HepG2 (cell line): Measurements from ENCODE around the gene PIK3CG. TPM values are rescaled to one million over a fixed set of nuclear protein-coding genes. Genes with fewer than 3 reads are reported as not detected.

Source experiments
- BCLAF1 ChIP-seq: fragments of 450-650 bp; IDR thresholded peaks from 2 replicates; pipeline ENCODE4 v1.6.1; 2017; ENCODE audit warnings: mild to moderate bottlenecking
- CAMTA2 ChIP-seq: sonication (generic); formaldehyde crosslinking; IDR thresholded peaks from 2 replicates; pipeline ENCODE4 v1.4.0; 2020; ENCODE audit warnings: mild to moderate bottlenecking, missing genetic modification reagents, borderline replicate concordance
- KDM3A ChIP-seq: IDR thresholded peaks from 2 replicates; pipeline ENCODE4 v1.6.1; 2018; ENCODE audit warnings: low read depth, missing compliant biosample characterization
- MAFK ChIP-seq, 2 experiments: IDR thresholded peaks in 1 of 2; conservative IDR thresholded peaks in 1 of 2; 2 replicates each; pipeline ENCODE4 v1.6.1; 2011; ENCODE audit warnings: improper control_type of control experiment in 2 of 2, low read length in 2 of 2
- RBM22 ChIP-seq: fragments of 200-400 bp; formaldehyde crosslinking; optimal IDR thresholded peaks from 2 replicates; pipeline ENCODE3; 2017; ENCODE audit warnings: mild to moderate bottlenecking, low read length, moderate library complexity
- RFXAP ChIP-seq: sonication (generic); formaldehyde crosslinking; IDR thresholded peaks from 2 replicates; pipeline ENCODE4 v1.4.0; 2020; ENCODE audit warnings: missing genetic modification reagents, borderline replicate concordance
- SOX5 ChIP-seq: IDR thresholded peaks from 2 replicates; pipeline ENCODE4 v1.6.1; 2016; ENCODE audit warnings: borderline replicate concordance
- ZC3H4 ChIP-seq: sonication (generic); formaldehyde crosslinking; IDR thresholded peaks from 2 replicates; pipeline ENCODE4 v1.4.0; 2020; ENCODE audit warnings: missing genetic modification reagents, borderline replicate concordance
- ZFP1 ChIP-seq: IDR thresholded peaks from 2 replicates; pipeline ENCODE4 v1.6.1; 2016
- polyA plus RNA-seq, 8 experiments: library from polyadenylated mRNA; depleted of rRNA in 3 of 8; stranded (reverse) in 7 of 8; unstranded in 1 of 8; fragments of >200 nt; fragmentation: Illumina TruSeq in 4 of 8; extraction: Trizol in 4 of 8; gene quantifications; 2 replicates each; pipeline versions ENCODE4 v1.2.1 to v1.2.3, GENCODE V29; 2011 to 2016; ENCODE audit warnings: low read depth in 4 of 8, missing spikeins in 1 of 8, mixed read lengths in 1 of 8; ENCODE audit not compliant: insufficient read depth in 1 of 8
- total RNA-seq, 5 experiments: library from RNA; depleted of rRNA; stranded (reverse); fragments of >200 nt; fragmentation: Illumina TruSeq; extraction: Trizol; gene quantifications; 2 replicates each; pipeline ENCODE4 v1.2.3, GENCODE V29; 2016; ENCODE audit warnings: low read depth in 1 of 5
- TF ChIP-seq, protein P1 (sequence below): sonication (generic); formaldehyde crosslinking; IDR thresholded peaks from 2 replicates; pipeline ENCODE4 v1.4.0; 2020; ENCODE audit warnings: missing genetic modification reagents, borderline replicate concordance
- TF ChIP-seq, protein P2 (sequence below): IDR thresholded peaks from 2 replicates; pipeline ENCODE4 v1.6.1; 2018; ENCODE audit warnings: missing genetic modification reagents

PIK3CG gene
- total and polyA plus RNA-seq, 2 of the 13 experiments (the other 11 are each of a cell fraction or from before 2014, with no cell fraction given) = not detected

GRCh38 chr7:106836816-106837215, 28.3 kb upstream of the PIK3CG start (continued):
- TF ChIP-seq, protein P1, sequence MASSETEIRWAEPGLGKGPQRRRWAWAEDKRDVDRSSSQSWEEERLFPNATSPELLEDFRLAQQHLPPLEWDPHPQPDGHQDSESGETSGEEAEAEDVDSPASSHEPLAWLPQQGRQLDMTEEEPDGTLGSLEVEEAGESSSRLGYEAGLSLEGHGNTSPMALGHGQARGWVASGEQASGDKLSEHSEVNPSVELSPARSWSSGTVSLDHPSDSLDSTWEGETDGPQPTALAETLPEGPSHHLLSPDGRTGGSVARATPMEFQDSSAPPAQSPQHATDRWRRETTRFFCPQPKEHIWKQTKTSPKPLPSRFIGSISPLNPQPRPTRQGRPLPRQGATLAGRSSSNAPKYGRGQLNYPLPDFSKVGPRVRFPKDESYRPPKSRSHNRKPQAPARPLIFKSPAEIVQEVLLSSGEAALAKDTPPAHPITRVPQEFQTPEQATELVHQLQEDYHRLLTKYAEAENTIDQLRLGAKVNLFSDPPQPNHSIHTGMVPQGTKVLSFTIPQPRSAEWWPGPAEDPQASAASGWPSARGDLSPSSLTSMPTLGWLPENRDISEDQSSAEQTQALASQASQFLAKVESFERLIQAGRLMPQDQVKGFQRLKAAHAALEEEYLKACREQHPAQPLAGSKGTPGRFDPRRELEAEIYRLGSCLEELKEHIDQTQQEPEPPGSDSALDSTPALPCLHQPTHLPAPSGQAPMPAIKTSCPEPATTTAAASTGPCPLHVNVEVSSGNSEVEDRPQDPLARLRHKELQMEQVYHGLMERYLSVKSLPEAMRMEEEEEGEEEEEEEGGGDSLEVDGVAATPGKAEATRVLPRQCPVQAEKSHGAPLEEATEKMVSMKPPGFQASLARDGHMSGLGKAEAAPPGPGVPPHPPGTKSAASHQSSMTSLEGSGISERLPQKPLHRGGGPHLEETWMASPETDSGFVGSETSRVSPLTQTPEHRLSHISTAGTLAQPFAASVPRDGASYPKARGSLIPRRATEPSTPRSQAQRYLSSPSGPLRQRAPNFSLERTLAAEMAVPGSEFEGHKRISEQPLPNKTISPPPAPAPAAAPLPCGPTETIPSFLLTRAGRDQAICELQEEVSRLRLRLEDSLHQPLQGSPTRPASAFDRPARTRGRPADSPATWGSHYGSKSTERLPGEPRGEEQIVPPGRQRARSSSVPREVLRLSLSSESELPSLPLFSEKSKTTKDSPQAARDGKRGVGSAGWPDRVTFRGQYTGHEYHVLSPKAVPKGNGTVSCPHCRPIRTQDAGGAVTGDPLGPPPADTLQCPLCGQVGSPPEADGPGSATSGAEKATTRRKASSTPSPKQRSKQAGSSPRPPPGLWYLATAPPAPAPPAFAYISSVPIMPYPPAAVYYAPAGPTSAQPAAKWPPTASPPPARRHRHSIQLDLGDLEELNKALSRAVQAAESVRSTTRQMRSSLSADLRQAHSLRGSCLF = no peak
- TF ChIP-seq KDM3A (no peak), SOX5 (CRISPR knock-in tag) (no peak), MAFK (conservative IDR thresholded peaks at IDR 0.05 in 1 of 2, IDR thresholded peaks at IDR 0.05 in 1 of 2; ENCODE audit: low read length in 2 of 2) (no peak), CAMTA2 (no peak), RFXAP (no peak), RBM22 (no peak), ZFP1 (CRISPR knock-in tag) (no peak), ZC3H4 (CRISPR knock-in tag) (no peak), BCLAF1 (no peak)
- TF ChIP-seq, protein P2, sequence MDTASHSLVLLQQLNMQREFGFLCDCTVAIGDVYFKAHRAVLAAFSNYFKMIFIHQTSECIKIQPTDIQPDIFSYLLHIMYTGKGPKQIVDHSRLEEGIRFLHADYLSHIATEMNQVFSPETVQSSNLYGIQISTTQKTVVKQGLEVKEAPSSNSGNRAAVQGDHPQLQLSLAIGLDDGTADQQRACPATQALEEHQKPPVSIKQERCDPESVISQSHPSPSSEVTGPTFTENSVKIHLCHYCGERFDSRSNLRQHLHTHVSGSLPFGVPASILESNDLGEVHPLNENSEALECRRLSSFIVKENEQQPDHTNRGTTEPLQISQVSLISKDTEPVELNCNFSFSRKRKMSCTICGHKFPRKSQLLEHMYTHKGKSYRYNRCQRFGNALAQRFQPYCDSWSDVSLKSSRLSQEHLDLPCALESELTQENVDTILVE (CRISPR knock-in tag) = no peak
